MCF 10A (cell line): ENCODE results near the gene FLT3. TPM values are rescaled to one million over a fixed set of nuclear protein-coding genes. Genes with fewer than 3 reads are reported as not detected.
A peak's percentile ranks its signal among the peaks of the same experiment; 100 is the strongest.
"Not testable (repeated sequence)": the region's sequence is repeated elsewhere in the genome, so short reads cannot be mapped to it uniquely, and the experiment has no call there.

Source experiments
- BruUV-seq: library from RNA; stranded (reverse); fragments of 400-500 nt; replicated peaks from 2 replicates; lab custom pipeline; 2021; lab: Mats Ljungman, UMichigan
- CTCF ChIA-PET: fragments of 300-600 bp; sonication (Branson Sonifier 250); formaldehyde crosslinking; extraction: SDS; loops from one replicate; lab custom pipeline; 2021; ENCODE audit warnings: antibody characterized with exemption, inconsistent platforms; lab: Yijun Ruan, JAX
- POLR2A ChIA-PET: fragments of 300-600, 350-650 bp; sonication (Branson Sonifier 250); formaldehyde crosslinking; extraction: SDS; loops from one replicate; lab custom pipeline; 2020; ENCODE audit warnings: antibody characterized with exemption, inconsistent platforms; lab: Yijun Ruan, JAX
- DNase-seq: peaks from one replicate; pipeline ENCODE4 v3.0.0-alpha.2; 2018; ENCODE audit not compliant: unreplicated experiment
- H3K27ac Mint-ChIP-seq: one replicate; pipeline ENCODE4 v1.8.0; 2022; ENCODE audit warnings: mild to moderate bottlenecking, low read depth, mixed read lengths; ENCODE audit not compliant: unreplicated experiment
- H3K27me3 Mint-ChIP-seq: one replicate; pipeline ENCODE4 v1.8.0; 2022; ENCODE audit warnings: mixed read lengths; ENCODE audit not compliant: insufficient read depth, unreplicated experiment
- H3K36me3 Mint-ChIP-seq: one replicate; pipeline ENCODE4 v1.8.0; 2022; ENCODE audit warnings: mild to moderate bottlenecking, moderate library complexity, mixed read lengths; ENCODE audit not compliant: insufficient read depth, unreplicated experiment
- H3K4me1 Mint-ChIP-seq: one replicate; pipeline ENCODE4 v1.8.0; 2022; ENCODE audit warnings: mixed read lengths; ENCODE audit not compliant: insufficient read depth, unreplicated experiment
- H3K4me3 Mint-ChIP-seq: one replicate; pipeline ENCODE4 v1.8.0; 2022; ENCODE audit warnings: mild to moderate bottlenecking, moderate library complexity, mixed read lengths; ENCODE audit not compliant: unreplicated experiment
- H3K9me3 Mint-ChIP-seq: one replicate; pipeline ENCODE4 v1.8.0; 2022; ENCODE audit warnings: mixed read lengths; ENCODE audit not compliant: unreplicated experiment
- intact Hi-C: fragments of 100-400 bp; cut with micrococcal nuclease; formaldehyde crosslinking; loops from 2 replicates; pipeline ENCODE4 v1.14.1; 2022
- total RNA-seq: library from RNA; stranded (reverse); gene quantifications from 2 replicates; pipeline ENCODE4 v1.2.3, GENCODE V29; 2022
- TF ChIP-seq, protein P1 (sequence below): fragments of 200-600 bp; IDR thresholded peaks from one replicate; pipeline ENCODE4 v1.8.0; 2022; ENCODE audit warnings: antibody characterized with exemption, mild to moderate bottlenecking; ENCODE audit not compliant: unreplicated experiment

Gene FLT3
- total RNA-seq, 1 experiment from 2014 or later: not detected

DNA sequence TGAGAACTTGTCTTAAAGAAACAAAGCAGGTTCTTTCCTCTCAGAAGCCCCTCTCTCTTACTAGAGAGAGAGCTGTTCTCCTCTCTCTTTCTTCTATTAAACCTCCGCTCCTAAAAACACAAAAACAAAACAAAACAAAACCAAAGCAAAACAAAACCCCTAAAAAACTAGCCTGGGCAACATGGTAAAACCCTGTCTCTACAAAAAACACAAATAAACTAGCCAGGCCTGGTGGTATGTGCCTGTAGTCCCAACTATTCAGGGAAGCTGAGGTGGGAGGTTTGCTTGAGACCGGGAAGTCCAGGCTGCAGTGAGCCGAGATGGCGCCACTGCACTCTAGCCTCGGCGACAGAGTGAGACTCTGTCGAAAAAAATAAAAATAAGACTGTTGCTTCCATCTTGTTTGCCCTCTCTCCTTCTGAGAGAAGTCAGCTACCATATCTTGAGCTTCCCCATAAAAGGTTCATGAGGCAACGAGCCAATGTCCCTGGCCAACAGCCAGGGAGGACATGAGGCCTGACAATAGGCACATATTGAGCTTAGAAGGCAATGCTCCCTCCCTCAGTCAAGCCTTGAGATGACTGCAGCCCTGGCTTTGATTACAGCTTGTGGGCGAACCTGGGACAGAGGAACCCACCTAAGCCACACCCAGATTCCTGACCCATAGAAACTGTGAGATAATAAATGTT, 17.5 kb upstream of the FLT3 start:
- Mint-ChIP-seq H3K9me3 (no peaks in the 10 kb centered on the region), H3K36me3 (no peaks in the 10 kb centered on the region), H3K27me3 (peaks cover 21% of the 10 kb centered on the region), H3K27ac (no peak overlapping the region), H3K4me1 (no peaks in the 10 kb centered on the region), H3K4me3 (no peak overlapping the region)
- TF ChIP-seq, protein P1, sequence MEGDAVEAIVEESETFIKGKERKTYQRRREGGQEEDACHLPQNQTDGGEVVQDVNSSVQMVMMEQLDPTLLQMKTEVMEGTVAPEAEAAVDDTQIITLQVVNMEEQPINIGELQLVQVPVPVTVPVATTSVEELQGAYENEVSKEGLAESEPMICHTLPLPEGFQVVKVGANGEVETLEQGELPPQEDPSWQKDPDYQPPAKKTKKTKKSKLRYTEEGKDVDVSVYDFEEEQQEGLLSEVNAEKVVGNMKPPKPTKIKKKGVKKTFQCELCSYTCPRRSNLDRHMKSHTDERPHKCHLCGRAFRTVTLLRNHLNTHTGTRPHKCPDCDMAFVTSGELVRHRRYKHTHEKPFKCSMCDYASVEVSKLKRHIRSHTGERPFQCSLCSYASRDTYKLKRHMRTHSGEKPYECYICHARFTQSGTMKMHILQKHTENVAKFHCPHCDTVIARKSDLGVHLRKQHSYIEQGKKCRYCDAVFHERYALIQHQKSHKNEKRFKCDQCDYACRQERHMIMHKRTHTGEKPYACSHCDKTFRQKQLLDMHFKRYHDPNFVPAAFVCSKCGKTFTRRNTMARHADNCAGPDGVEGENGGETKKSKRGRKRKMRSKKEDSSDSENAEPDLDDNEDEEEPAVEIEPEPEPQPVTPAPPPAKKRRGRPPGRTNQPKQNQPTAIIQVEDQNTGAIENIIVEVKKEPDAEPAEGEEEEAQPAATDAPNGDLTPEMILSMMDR: no peak
- ChIA-PET POLR2A (interaction anchor here (1.2 kb wide), 1 partner anchor 21 kb away, joined by 4 read pairs; no protein-coding TSS in a partner anchor), CTCF (interaction anchor here (0.6 kb wide), 1 partner anchor 10 kb away, joined by 5 read pairs; no protein-coding TSS in a partner anchor)
- DNase-seq: peak; percentile 45
- intact Hi-C loops: no loop called here
- BruUV-seq: no TSS peak

DNA sequence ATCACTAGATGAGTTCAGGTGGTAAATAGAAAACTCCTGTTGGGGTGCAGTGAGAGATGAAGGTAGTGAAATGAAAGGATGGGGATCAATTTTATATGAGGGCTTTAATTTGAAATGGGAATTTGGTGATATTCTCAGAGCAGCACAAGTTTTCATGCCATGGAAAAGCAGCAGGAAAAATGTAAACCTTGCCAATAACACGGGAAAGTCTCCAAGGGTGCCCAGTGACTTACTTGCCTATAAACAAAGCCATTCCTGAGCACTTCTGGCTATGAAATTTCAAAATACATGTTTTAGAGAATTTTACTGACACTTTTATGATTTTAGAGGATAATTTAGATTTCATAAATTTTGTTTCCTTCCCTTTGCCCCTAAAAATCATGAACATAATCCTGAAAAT, 16.4 kb upstream of the FLT3 start:
- TF ChIP-seq, protein P1: no peak
- BruUV-seq: no TSS peak
- intact Hi-C loops: no loop called here
- POLR2A ChIA-PET: no interaction called here
- no peak for DNase-seq
- Mint-ChIP-seq H3K36me3 (no peaks in the 10 kb centered on the region), H3K27ac (no peak overlapping the region), H3K4me3 (no peak overlapping the region), H3K27me3 (peaks cover 21% of the 10 kb centered on the region), H3K4me1 (no peaks in the 10 kb centered on the region), H3K9me3 (no peaks in the 10 kb centered on the region)
- CTCF ChIA-PET: no interaction called here

DNA sequence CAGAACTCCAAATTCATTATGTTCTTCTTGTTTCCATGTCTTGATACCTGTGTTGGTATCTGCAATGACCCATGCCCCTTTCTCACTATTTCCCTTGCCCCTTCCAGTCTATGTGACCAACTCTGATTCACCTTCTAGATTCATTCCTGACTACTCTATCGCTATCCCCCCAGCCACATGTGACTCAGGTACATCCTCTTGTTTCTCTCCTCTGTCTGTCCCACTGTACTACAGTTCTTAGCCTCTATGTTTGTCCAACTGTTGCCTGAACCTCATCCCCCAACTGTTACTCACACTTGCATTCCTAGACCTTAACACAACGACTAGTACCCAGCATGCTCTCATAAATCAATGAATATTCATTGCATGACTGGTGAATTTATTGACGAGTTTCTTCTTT, 10.0 kb upstream of the FLT3 start:
- no peaks in the 10 kb centered on the region for H3K4me1 Mint-ChIP-seq
- CTCF ChIA-PET: no interaction called here
- no peak overlapping the region for H3K27ac Mint-ChIP-seq
- TF ChIP-seq, protein P1: no peak
- BruUV-seq: no TSS peak
- intact Hi-C loops: no loop called here
- H3K4me3 Mint-ChIP-seq: no peak overlapping the region
- H3K27me3 Mint-ChIP-seq: peaks cover 43% of the 10 kb centered on the region
- H3K36me3 Mint-ChIP-seq: no peaks in the 10 kb centered on the region
- POLR2A ChIA-PET: interaction anchor here (0.7 kb wide), 1 partner anchor 24 kb away, joined by 3 read pairs; no protein-coding TSS in a partner anchor
- no peaks in the 10 kb centered on the region for H3K9me3 Mint-ChIP-seq
- no peak for DNase-seq

DNA sequence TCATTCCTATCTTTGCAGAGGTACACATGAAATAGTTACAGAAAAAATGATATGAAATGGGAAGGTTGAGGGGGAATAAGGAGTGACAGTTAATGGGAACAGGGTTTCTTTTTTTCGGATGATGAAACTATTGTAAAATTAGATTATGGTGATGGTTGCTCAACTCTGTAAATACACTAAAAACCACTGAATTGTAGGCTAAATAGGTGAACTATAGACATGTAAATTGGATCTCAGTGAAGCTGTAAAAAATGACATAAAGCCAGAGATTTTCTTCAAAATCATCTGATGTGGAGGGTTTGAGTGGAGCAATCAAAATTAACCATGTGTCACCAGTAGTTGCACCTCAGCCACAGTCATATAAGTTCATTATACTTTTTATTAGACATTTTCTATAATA, 6.6 kb upstream of the FLT3 start:
- TF ChIP-seq, protein P1: no peak
- H3K27ac Mint-ChIP-seq: no peak overlapping the region
- no peak for DNase-seq
- no peaks in the 10 kb centered on the region for H3K9me3 Mint-ChIP-seq
- POLR2A ChIA-PET: no interaction called here
- no peaks in the 10 kb centered on the region for H3K4me1 Mint-ChIP-seq
- H3K4me3 Mint-ChIP-seq: no peak overlapping the region
- intact Hi-C loops: no loop called here
- CTCF ChIA-PET: interaction anchor here (0.6 kb wide), 1 partner anchor 10 kb away, joined by 3 read pairs; no protein-coding TSS in a partner anchor
- H3K36me3 Mint-ChIP-seq: no peaks in the 10 kb centered on the region
- no TSS peak for BruUV-seq
- peaks cover 53% of the 10 kb centered on the region for H3K27me3 Mint-ChIP-seq

DNA sequence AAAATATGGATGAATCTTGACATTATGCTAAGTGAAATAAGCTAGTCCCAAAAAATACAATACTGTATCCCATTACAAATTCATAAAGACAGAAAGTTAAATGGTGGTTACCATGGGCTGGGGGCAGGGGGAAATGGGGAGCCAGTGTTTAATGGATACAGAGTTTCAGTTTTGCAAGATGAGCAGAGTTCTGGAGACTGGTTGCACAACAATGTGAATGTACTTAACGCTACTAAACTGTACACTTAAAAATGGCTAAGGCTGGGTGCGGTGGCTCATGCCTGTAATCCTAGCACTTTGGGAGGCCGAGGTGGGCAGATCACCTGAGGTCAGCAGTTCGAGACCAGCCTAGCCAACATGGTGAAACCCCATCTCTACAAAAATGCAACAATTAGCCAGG, 1.5 kb upstream of the FLT3 start:
- POLR2A ChIA-PET, H3K4me3 Mint-ChIP-seq, H3K27ac Mint-ChIP-seq, DNase-seq, intact Hi-C loops, H3K36me3 Mint-ChIP-seq, H3K9me3 Mint-ChIP-seq, H3K4me1 Mint-ChIP-seq, BruUV-seq: not testable (repeated sequence)
- peaks cover 60% of the 10 kb centered on the region for H3K27me3 Mint-ChIP-seq
- CTCF ChIA-PET: interaction anchor here (0.6 to 0.7 kb wide), 2 partner anchors 20 to 31 kb away, joined by 3 read pairs; no protein-coding TSS in a partner anchor
